Measurements from ENCODE around the gene ITSN1. TPM values are rescaled to one million over a fixed set of nuclear protein-coding genes. Genes with fewer than 3 reads are reported as not detected.
"Not testable (repeated sequence)": the region's sequence is repeated elsewhere in the genome, so short reads cannot be mapped to it uniquely, and the experiment has no call there.

Gene ITSN1
- total RNA-seq, 4 donors from 2014 or later = 50.4 to 208 (median 96.7) TPM

DNA sequence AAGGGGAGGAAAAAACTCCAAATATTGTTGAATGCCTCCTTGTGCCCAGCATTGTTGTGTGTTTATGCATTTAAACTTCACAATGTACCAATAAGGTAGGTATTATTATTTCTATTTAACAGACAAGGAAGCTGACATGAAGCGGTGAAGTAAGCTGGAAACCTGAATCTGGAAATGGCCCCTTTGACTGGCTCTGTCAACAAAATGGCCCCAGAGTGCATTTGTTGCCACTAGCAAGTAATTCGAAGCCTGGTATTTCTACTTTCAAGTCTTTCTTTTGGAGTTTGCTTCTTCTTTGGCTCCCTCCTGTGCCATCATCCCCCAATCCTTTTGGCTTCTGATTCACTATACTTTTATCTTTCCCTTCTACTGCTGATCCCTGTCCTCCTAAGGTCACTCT, 23.9 kb upstream of the ITSN1 start:
- TF ChIP-seq, protein P1, sequence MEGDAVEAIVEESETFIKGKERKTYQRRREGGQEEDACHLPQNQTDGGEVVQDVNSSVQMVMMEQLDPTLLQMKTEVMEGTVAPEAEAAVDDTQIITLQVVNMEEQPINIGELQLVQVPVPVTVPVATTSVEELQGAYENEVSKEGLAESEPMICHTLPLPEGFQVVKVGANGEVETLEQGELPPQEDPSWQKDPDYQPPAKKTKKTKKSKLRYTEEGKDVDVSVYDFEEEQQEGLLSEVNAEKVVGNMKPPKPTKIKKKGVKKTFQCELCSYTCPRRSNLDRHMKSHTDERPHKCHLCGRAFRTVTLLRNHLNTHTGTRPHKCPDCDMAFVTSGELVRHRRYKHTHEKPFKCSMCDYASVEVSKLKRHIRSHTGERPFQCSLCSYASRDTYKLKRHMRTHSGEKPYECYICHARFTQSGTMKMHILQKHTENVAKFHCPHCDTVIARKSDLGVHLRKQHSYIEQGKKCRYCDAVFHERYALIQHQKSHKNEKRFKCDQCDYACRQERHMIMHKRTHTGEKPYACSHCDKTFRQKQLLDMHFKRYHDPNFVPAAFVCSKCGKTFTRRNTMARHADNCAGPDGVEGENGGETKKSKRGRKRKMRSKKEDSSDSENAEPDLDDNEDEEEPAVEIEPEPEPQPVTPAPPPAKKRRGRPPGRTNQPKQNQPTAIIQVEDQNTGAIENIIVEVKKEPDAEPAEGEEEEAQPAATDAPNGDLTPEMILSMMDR (IDR thresholded peaks at IDR 0.05) = no peak
- no peak for TF ChIP-seq EP300 (IDR thresholded peaks at IDR 0.05)
- TF ChIP-seq POLR2A (IDR thresholded peaks at IDR 0.05) = no peak
- no peaks in the 10 kb centered on the region for H3K4me1 ChIP-seq
- no peak for DNase-seq (ENCODE audit: low spot score in 2 of 2)
- peaks cover 0 to 88% (median 0%) of the 10 kb centered on the region in 3 donors for H3K36me3 ChIP-seq
- H3K27me3 ChIP-seq = no peaks in the 10 kb centered on the region
- no peak overlapping the region for H3K27ac ChIP-seq
- H3K4me3 ChIP-seq = no peak overlapping the region
- 95 to 98% methylated on average over 2 of the region's 2 CpGs for WGBS, 2 donors
- no peaks in the 10 kb centered on the region for H3K9me3 ChIP-seq

DNA sequence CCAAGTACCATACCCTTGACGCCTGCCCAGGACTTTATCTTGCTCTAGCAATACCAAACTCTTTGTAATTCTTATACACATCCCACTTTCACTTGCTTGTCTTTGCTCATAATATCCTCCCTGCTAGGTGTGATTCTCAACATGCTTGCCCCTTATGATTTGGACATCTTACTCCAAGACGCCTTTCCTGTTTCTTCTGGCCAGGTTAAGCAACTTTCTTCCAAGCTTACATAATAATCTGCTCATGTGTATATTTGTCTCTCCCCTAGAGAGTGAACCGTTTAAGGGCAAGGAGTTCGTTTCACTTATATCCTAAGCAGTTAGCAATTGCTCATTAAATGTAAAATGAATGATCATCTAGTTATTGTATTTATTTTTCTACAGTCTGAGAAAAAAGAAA, 22.6 kb upstream of the ITSN1 start:
- H3K4me3 ChIP-seq = no peak overlapping the region
- no peaks in the 10 kb centered on the region for H3K4me1 ChIP-seq
- no peak for DNase-seq (ENCODE audit: low spot score in 2 of 2)
- WGBS, 2 donors = 90 to 93% methylated on average over 4 of the region's 4 CpGs
- H3K9me3 ChIP-seq = no peaks in the 10 kb centered on the region
- TF ChIP-seq, protein P1 (IDR thresholded peaks at IDR 0.05) = no peak
- TF ChIP-seq POLR2A (IDR thresholded peaks at IDR 0.05) (no peak), EP300 (IDR thresholded peaks at IDR 0.05) (no peak)
- H3K36me3 ChIP-seq = peaks cover 0 to 83% (median 0%) of the 10 kb centered on the region in 3 donors
- H3K27ac ChIP-seq = no peak overlapping the region
- no peaks in the 10 kb centered on the region for H3K27me3 ChIP-seq

DNA sequence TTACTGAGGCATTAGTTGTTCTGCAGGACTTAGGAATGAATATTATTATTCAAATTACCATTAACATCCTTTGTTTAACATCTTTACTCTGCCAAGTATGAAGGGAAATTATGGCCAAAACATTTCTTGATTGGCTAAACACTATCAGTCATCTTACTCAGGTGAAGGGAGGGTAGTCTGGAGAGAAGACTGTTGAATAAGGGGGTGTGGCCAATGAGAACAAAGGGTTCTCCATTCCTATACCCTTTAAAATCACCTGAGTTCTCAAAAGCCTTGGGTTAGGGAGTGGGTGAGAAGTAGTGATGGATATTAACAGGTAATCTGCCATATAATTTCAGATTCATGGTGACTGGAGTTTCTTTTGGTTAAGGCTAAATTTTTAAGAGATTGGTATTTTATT, 20.0 kb upstream of the ITSN1 start:
- Histone ChIP-seq H3K36me3 (peaks cover 0 to 75% (median 0%) of the 10 kb centered on the region in 3 donors), H3K27me3 (no peaks in the 10 kb centered on the region), H3K4me1 (no peaks in the 10 kb centered on the region), H3K27ac (no peak overlapping the region), H3K4me3 (no peak overlapping the region), H3K9me3 (no peaks in the 10 kb centered on the region)
- TF ChIP-seq EP300 (IDR thresholded peaks at IDR 0.05) = no peak
- TF ChIP-seq, protein P1 (IDR thresholded peaks at IDR 0.05) = no peak
- no peak for TF ChIP-seq POLR2A (IDR thresholded peaks at IDR 0.05)
- no peak for DNase-seq (ENCODE audit: low spot score in 2 of 2)

DNA sequence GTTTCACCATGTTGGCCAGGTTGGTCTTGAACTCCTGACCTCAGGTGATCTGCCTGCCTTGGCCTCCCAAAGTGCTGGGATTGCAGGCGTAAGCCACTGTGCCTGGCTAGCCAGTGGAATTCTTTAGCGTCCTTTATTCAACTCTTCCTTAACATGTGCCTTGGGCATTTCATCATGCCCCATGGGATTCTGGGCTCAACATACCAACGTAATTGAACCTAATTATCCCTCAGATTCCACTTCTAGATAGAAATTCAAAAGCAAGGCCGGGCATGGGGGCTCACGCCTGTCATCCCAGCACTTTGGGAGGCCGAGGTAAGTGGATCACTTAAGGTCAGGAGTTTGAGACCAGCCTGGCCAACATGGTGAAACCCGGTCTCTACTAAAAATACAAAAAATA, 16.1 kb upstream of the ITSN1 start:
- 81 to 88% methylated on average over 7 of the region's 7 CpGs for WGBS, 2 donors
- not testable (repeated sequence) for H3K4me3 ChIP-seq; H3K4me1 ChIP-seq; H3K27me3 ChIP-seq; H3K27ac ChIP-seq; DNase-seq (ENCODE audit: low spot score in 2 of 2); H3K9me3 ChIP-seq
- H3K36me3 ChIP-seq = peaks cover 0 to 66% (median 4%) of the 10 kb centered on the region in 3 donors

DNA sequence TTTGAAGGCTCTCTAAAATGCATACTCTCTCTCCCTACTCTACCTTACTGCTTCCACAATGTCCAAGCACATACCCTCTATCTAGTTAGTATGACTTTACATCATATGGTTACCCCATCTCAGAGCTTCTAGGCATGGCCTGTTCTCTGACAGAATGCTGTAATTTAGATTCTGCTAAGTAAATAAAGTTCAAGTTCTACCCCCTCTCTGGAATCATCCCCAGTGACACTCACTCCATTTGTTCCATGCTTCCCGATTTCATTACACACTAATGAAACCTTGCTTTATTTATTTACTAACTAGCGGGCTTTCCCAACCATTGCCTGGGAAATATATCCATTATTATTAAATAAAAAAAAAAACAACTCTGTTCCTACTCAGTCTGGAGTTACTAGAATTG, 8.0 kb upstream of the ITSN1 start:
- H3K27me3 ChIP-seq = no peaks in the 10 kb centered on the region
- WGBS, 2 donors = 66 to 72% methylated on average over 2 of the region's 2 CpGs
- H3K36me3 ChIP-seq = peaks cover 0 to 36% (median 2%) of the 10 kb centered on the region in 3 donors
- no peaks in the 10 kb centered on the region for H3K9me3 ChIP-seq
- no peak overlapping the region for H3K4me3 ChIP-seq
- H3K27ac ChIP-seq = no peak overlapping the region
- H3K4me1 ChIP-seq = peaks cover 0 to 4% (median 0%) of the 10 kb centered on the region in 4 donors
- DNase-seq (ENCODE audit: low spot score in 2 of 2) = no peak
- TF ChIP-seq EP300 (IDR thresholded peaks at IDR 0.05) (no peak), POLR2A (IDR thresholded peaks at IDR 0.05) (no peak)
- TF ChIP-seq, protein P1 (IDR thresholded peaks at IDR 0.05) = no peak

All from tibial nerve (tissue), 4 donors.